ENCODE data around the gene GRM4.

DNA sequence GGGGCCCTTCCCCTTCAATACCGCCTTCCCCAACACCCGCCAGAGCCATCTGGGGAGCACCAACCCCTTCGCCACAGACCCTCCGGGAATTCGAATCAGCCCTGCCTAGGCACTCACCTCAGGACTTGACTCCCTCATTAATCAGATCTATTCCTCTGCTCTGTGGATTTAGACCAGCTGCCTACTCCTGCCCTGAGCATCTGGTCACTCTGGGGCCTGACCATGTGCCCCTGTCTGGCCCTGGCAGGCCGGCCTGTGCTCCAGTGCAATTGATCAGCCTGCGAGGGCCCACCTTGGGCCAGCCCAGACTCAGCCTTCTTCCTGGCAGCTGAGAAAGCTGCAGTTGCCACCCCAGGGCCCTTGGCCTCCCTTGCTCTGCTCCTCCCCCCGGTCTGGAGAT is 46.0 kb downstream of the GRM4 start:
- TF ChIP-seq, protein P1, sequence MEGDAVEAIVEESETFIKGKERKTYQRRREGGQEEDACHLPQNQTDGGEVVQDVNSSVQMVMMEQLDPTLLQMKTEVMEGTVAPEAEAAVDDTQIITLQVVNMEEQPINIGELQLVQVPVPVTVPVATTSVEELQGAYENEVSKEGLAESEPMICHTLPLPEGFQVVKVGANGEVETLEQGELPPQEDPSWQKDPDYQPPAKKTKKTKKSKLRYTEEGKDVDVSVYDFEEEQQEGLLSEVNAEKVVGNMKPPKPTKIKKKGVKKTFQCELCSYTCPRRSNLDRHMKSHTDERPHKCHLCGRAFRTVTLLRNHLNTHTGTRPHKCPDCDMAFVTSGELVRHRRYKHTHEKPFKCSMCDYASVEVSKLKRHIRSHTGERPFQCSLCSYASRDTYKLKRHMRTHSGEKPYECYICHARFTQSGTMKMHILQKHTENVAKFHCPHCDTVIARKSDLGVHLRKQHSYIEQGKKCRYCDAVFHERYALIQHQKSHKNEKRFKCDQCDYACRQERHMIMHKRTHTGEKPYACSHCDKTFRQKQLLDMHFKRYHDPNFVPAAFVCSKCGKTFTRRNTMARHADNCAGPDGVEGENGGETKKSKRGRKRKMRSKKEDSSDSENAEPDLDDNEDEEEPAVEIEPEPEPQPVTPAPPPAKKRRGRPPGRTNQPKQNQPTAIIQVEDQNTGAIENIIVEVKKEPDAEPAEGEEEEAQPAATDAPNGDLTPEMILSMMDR (IDR thresholded peaks at IDR 0.05) = no peak
- TF ChIP-seq POLR2A (IDR thresholded peaks at IDR 0.05) = no peak

Measured in right lobe of liver (tissue), 4 donors.